Ascending aorta (tissue), 2 donors: Measurements from ENCODE around the gene METTL21C. TPM values are rescaled to one million over a fixed set of nuclear protein-coding genes. Genes with fewer than 3 reads are reported as not detected.

Source experiments
- DNase-seq, 2 donors: peaks; one replicate each; pipeline ENCODE4 v3.0.0-alpha.2; 2019; ENCODE audit warnings: low spot score in 2 of 2
- H3K27ac ChIP-seq, 2 donors: fragments of 200-600 bp; sonication (generic); one replicate each; pipeline ENCODE4 v1.5.1; 2016 to 2017; ENCODE audit warnings: mild to moderate bottlenecking in 1 of 2
- H3K27me3 ChIP-seq: fragments of 200-600 bp; sonication (generic); one replicate; pipeline ENCODE4 v1.5.1; 2017
- H3K36me3 ChIP-seq, 2 donors: fragments of 200-600 bp; sonication (generic); one replicate each; pipeline ENCODE4 v1.5.1; 2016
- H3K4me1 ChIP-seq, 2 donors: fragments of 200-600 bp; sonication (generic); one replicate each; pipeline ENCODE4 v1.5.1; 2016 to 2017; ENCODE audit warnings: mild to moderate bottlenecking in 1 of 2
- H3K4me3 ChIP-seq, 2 donors: fragments of 200-600 bp; sonication (generic); one replicate each; pipeline ENCODE4 v1.5.1; 2016 to 2017; ENCODE audit warnings: mild to moderate bottlenecking in 1 of 2
- H3K9me3 ChIP-seq, 2 donors: fragments of 200-600 bp; sonication (generic); one replicate each; pipeline ENCODE4 v1.5.1; 2016
- CTCF ChIP-seq, 3 experiments: fragments of 200-600 bp in 2 of 3; fragments of 450-650 bp in 1 of 3; sonication (generic) in 2 of 3; IDR thresholded peaks; one replicate each; pipeline ENCODE4 v1.5.1; 2016 to 2019; ENCODE audit warnings: antibody characterized with exemption in 3 of 3, mild to moderate bottlenecking in 1 of 3, moderate library complexity in 1 of 3
- intact Hi-C: fragments of 100-400 bp; cut with DNase I; formaldehyde crosslinking; loops from one replicate; pipeline ENCODE4 v1.15.1; 2023
- total RNA-seq: library from RNA; depleted of rRNA; stranded (reverse); fragments of >200 nt; gene quantifications from one replicate; pipeline ENCODE4 v1.1.0, GENCODE V29; 2016

Gene METTL21C
- total RNA-seq, 1 donor from 2014 or later = not detected

GRCh38 chr13:102678339-102679107 is 16.3 kb downstream of the METTL21C start:
- no peaks in the 10 kb centered on the region for H3K27me3 ChIP-seq
- H3K36me3 ChIP-seq = peaks cover 10 to 49% of the 10 kb centered on the region in 2 donors
- DNase-seq = no peak
- no peak overlapping the region for H3K4me3 ChIP-seq
- no peak overlapping the region for H3K27ac ChIP-seq
- intact Hi-C loops = no loop called here
- no peak for TF ChIP-seq CTCF (IDR thresholded peaks at IDR 0.05)
- H3K4me1 ChIP-seq = no peaks in the 10 kb centered on the region
- H3K9me3 ChIP-seq = peaks cover 0 to 7% of the 10 kb centered on the region in 2 donors

DNA sequence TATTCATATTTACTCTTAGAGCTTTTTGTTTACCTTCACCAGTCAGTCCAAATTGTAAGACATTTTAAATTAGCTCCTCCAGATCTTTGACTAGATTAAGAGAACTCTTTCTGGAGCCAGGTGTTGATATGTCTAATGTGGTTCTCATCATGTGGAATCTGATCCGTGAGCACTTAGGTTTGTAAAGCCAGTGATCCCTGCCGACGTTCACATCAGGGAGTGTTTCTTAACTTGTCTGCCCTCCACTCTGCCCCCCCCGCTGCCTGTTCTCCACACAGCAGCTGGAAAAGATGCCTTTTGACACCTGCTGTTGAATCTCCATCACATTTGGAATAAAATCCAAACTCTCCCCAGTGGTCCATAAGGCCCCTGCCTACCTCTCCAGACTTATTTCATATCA is 17.7 kb downstream of the METTL21C start:
- no peaks in the 10 kb centered on the region for H3K27me3 ChIP-seq
- intact Hi-C loops = no loop called here

GRCh38 chr13:102675115-102675514 is 19.7 kb downstream of the METTL21C start:
- H3K36me3 ChIP-seq = peaks cover 16 to 63% of the 10 kb centered on the region in 2 donors
- H3K9me3 ChIP-seq = no peaks in the 10 kb centered on the region
- intact Hi-C loops = no loop called here

More for the DNA sequence above, 17.7 kb downstream of the METTL21C start:
- DNase-seq = no peak
- Histone ChIP-seq H3K27ac (no peak overlapping the region), H3K36me3 (peaks cover 13 to 58% of the 10 kb centered on the region in 2 donors), H3K9me3 (peaks cover 0 to 5% of the 10 kb centered on the region in 2 donors), H3K4me1 (no peaks in the 10 kb centered on the region), H3K4me3 (no peak overlapping the region)
- TF ChIP-seq CTCF (IDR thresholded peaks at IDR 0.05) = no peak

GRCh38 chr13:102670130-102670529 is 24.7 kb downstream of the METTL21C start:
- H3K4me1 ChIP-seq = no peaks in the 10 kb centered on the region
- no peak overlapping the region for H3K4me3 ChIP-seq
- H3K27me3 ChIP-seq = no peaks in the 10 kb centered on the region
- no peak for DNase-seq
- intact Hi-C loops = loop anchor here (2.0 kb wide), 1 partner anchor 59 kb away; no protein-coding TSS in a partner anchor
- TF ChIP-seq CTCF (IDR thresholded peaks at IDR 0.05) = no peak
- no peak overlapping the region for H3K27ac ChIP-seq
- no peaks in the 10 kb centered on the region for H3K9me3 ChIP-seq
- H3K36me3 ChIP-seq = peaks cover 22 to 54% of the 10 kb centered on the region in 2 donors

More at GRCh38 chr13:102675115-102675514, 19.7 kb downstream of the METTL21C start:
- no peak for DNase-seq
- no peak overlapping the region for H3K4me3 ChIP-seq
- no peaks in the 10 kb centered on the region for H3K27me3 ChIP-seq
- H3K4me1 ChIP-seq = no peaks in the 10 kb centered on the region
- TF ChIP-seq CTCF (IDR thresholded peaks at IDR 0.05) = no peak
- H3K27ac ChIP-seq = no peak overlapping the region

DNA sequence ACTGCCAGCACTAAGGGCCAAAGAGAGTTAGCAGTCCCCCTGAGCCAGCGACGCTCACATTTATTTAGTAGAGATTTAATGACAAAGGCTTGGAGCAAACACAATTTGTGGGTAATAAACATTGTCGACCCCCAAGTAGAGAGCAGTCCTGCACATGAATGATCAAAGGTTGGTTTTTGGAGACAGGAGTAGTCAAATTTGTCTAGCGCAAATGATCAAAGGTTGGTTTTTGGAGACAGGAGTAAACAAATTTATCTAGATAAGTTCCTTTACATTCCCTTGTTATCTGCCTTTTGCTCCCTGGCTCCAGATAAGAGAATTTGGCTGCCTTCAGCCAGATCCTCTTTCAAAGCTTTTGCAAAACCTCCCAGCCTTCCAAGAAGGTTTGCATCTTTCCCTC is 26.9 kb downstream of the METTL21C start:
- no peak overlapping the region for H3K27ac ChIP-seq
- intact Hi-C loops = no loop called here
- H3K36me3 ChIP-seq = peaks cover 19 to 54% of the 10 kb centered on the region in 2 donors
- no peak for TF ChIP-seq CTCF (IDR thresholded peaks at IDR 0.05)
- H3K4me1 ChIP-seq = no peaks in the 10 kb centered on the region
- no peaks in the 10 kb centered on the region for H3K9me3 ChIP-seq
- no peaks in the 10 kb centered on the region for H3K27me3 ChIP-seq
- no peak for DNase-seq
- H3K4me3 ChIP-seq = no peak overlapping the region
